Loucy (cell line): ENCODE results near the gene PPARG.

Source experiments
- H2AFZ ChIP-seq: fragments of 200-600 bp; sonication (generic); 2 replicates; pipeline ENCODE4 v1.6.0; 2016; ENCODE audit warnings: antibody characterized with exemption, mild to moderate bottlenecking, low read length, moderate library complexity
- H3F3A ChIP-seq: fragments of 200-600 bp; 2 replicates; pipeline ENCODE4 v1.6.0; 2016; ENCODE audit warnings: antibody characterized with exemption, low read depth, mild to moderate bottlenecking
- H3K27me3 ChIP-seq: fragments of 200-600 bp; sonication (generic); 2 replicates; pipeline ENCODE4 v1.6.1; 2014; ENCODE audit warnings: low read length, mild to moderate bottlenecking; ENCODE audit not compliant: insufficient read depth, poor library complexity, severe bottlenecking
- H3K36me3 ChIP-seq: fragments of 200-600 bp; sonication (generic); 2 replicates; pipeline ENCODE4 v1.6.1; 2016; ENCODE audit warnings: low read length; ENCODE audit not compliant: insufficient read depth
- H3K4me1 ChIP-seq: fragments of 200-600 bp; sonication (generic); 2 replicates; pipeline ENCODE4 v1.5.1; 2014; ENCODE audit warnings: low read length, mild to moderate bottlenecking; ENCODE audit not compliant: insufficient read depth, poor library complexity, severe bottlenecking
- H3K4me2 ChIP-seq: fragments of 200-600 bp; sonication (generic); 2 replicates; pipeline ENCODE4 v1.6.0; 2014; ENCODE audit warnings: antibody characterized with exemption, low read length, low read depth, mild to moderate bottlenecking; ENCODE audit not compliant: poor library complexity, severe bottlenecking
- H3K4me3 ChIP-seq: fragments of 200-600 bp; sonication (generic); 2 replicates; pipeline ENCODE4 v1.5.1; 2014; ENCODE audit warnings: low read length, mild to moderate bottlenecking, mixed read lengths; ENCODE audit not compliant: poor library complexity, severe bottlenecking
- H3K79me2 ChIP-seq: fragments of 200-600 bp; sonication (generic); 2 replicates; pipeline ENCODE4 v1.6.1; 2014; ENCODE audit warnings: low read length; ENCODE audit not compliant: insufficient read depth
- H3K9ac ChIP-seq: fragments of 200-600 bp; sonication (generic); 2 replicates; pipeline ENCODE4 v1.6.0; 2014; ENCODE audit warnings: mild to moderate bottlenecking, low read depth, low read length, moderate library complexity; ENCODE audit not compliant: poor library complexity, severe bottlenecking
- H3K9me2 ChIP-seq: fragments of 200-600 bp; sonication (generic); replicated peaks from 2 replicates; pipeline ENCODE4 v1.6.1; 2016; ENCODE audit warnings: low read depth, low read length, mixed read lengths
- H3K9me3 ChIP-seq: fragments of 200-600 bp; sonication (generic); 2 replicates; pipeline ENCODE4 v1.6.1; 2014; ENCODE audit warnings: mild to moderate bottlenecking, antibody characterized with exemption, low read length, low read depth; ENCODE audit not compliant: insufficient read depth
- H4K20me1 ChIP-seq: fragments of 200-600 bp; sonication (generic); 2 replicates; pipeline ENCODE4 v1.6.0; 2014; ENCODE audit warnings: antibody characterized with exemption, low read length, mild to moderate bottlenecking; ENCODE audit not compliant: insufficient read depth, poor library complexity, severe bottlenecking
- CTCF ChIP-seq: fragments of 200-600 bp; sonication (generic); conservative IDR thresholded peaks from 2 replicates; pipeline ENCODE4 v1.5.1; 2014; ENCODE audit warnings: mild to moderate bottlenecking, antibody characterized with exemption, low read length
- EZH2phosphoT487 ChIP-seq: fragments of 200-600 bp; IDR thresholded peaks from 2 replicates; pipeline ENCODE4 v1.6.1; 2018; ENCODE audit warnings: antibody characterized with exemption, mild to moderate bottlenecking, moderate library complexity, borderline replicate concordance

PPARG gene

DNA sequence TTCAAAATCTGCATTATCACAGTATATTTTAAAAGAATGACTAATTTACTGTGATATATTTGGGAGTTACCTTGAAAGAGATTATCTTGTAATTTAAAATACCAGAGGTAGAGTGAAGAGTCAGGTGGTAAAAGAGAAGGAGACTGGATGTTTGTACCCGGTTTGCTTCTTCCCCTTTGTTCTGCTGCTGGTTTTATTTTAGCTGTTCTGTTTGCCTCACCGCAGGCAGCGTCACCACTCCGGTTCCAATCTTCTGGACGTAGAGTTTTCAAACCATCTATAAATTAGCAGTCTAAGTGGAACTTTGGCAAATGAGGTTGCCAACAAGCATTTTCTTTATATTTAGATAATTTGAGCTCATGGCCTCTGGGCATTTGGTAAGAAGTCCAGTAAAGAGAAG lies 38.2 kb downstream of the PPARG start:
- H3K4me2 ChIP-seq: no peak overlapping the region
- no peaks in the 10 kb centered on the region for H3F3A ChIP-seq
- H3K79me2 ChIP-seq: no peaks in the 10 kb centered on the region
- no peaks in the 10 kb centered on the region for H3K27me3 ChIP-seq
- no peak for TF ChIP-seq EZH2phosphoT487
- no peak for TF ChIP-seq CTCF
- H3K9me2 ChIP-seq: no peaks in the 10 kb centered on the region
- no peaks in the 10 kb centered on the region for H3K36me3 ChIP-seq
- H3K9me3 ChIP-seq: no peaks in the 10 kb centered on the region
- no peak overlapping the region for H3K4me3 ChIP-seq
- H3K9ac ChIP-seq: no peak overlapping the region
- H3K4me1 ChIP-seq: peaks cover 14% of the 10 kb centered on the region
- H4K20me1 ChIP-seq: no peaks in the 10 kb centered on the region
- no peak overlapping the region for H2AFZ ChIP-seq

DNA sequence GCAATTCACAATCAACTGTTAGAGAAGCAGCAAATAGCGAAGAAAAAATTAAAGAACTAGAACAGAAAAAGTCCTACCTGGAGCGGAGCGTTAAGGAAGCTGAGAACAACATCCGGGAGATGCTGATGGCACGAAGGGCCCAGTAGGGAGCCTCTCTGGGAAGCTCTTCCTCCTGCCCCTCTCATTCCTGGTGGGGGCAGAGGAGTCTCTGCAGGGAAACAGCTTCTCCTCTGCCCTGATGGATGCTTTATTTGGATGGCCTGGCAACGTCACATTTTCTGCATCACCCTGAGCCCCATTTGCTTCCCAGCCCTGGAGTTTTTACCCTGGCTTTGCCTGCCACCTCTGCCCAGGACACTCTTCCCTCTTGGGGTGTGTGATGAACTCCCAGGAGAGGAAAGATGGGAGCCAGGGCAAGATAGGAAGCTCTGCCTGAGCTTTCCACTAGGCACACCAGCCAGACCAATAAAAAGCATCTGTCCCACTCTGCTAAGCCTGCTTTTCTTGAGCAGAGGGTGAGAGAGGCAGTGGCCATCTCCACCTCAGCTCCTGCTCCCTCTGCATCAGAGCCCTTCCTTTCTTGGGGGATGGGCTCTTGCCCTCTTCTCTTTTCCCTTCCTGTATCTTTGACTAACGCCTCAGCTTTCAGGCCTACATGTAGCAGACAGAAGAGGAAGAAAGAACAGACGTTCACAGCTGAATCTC lies 39.4 kb downstream of the PPARG start:
- no peaks in the 10 kb centered on the region for H3K79me2 ChIP-seq
- no peaks in the 10 kb centered on the region for H3K9me3 ChIP-seq
- no peak overlapping the region for H3K9ac ChIP-seq
- H3K4me1 ChIP-seq: peaks cover 18% of the 10 kb centered on the region
- peak overlapping the region; percentile 56 for H2AFZ ChIP-seq
- H3K9me2 ChIP-seq: no peaks in the 10 kb centered on the region
- no peak overlapping the region for H3K4me3 ChIP-seq
- H4K20me1 ChIP-seq: no peaks in the 10 kb centered on the region
- H3F3A ChIP-seq: no peaks in the 10 kb centered on the region
- no peak for TF ChIP-seq CTCF
- no peak for TF ChIP-seq EZH2phosphoT487
- H3K36me3 ChIP-seq: no peaks in the 10 kb centered on the region
- H3K27me3 ChIP-seq: no peaks in the 10 kb centered on the region
- no peak overlapping the region for H3K4me2 ChIP-seq

- Histone ChIP-seq H4K20me1 (no peaks in the 10 kb centered on the region), H3K9me2 (no peaks in the 10 kb centered on the region), H3K4me3 (no peak overlapping the region), H3K27me3 (no peaks in the 10 kb centered on the region), H3K4me1 (peaks cover 25% of the 10 kb centered on the region), H2AFZ (peak overlapping the region; percentile 56), H3F3A (no peaks in the 10 kb centered on the region), H3K79me2 (no peaks in the 10 kb centered on the region), H3K36me3 (no peaks in the 10 kb centered on the region), H3K9me3 (no peaks in the 10 kb centered on the region), H3K9ac (no peak overlapping the region), H3K4me2 (no peak overlapping the region)
- TF ChIP-seq EZH2phosphoT487: no peak
- TF ChIP-seq CTCF: peak; percentile 64
Measured at GRCh38 chr3:12328837-12329462, 40.1 kb downstream of the PPARG start.
